ENCODE data around the gene MAPK14. TPM values are rescaled to one million over a fixed set of nuclear protein-coding genes. Genes with fewer than 3 reads are reported as not detected.

Gene MAPK14
- total RNA-seq, 1 donor from 2014 or later, result 59.4 TPM

Other genes starting within 250 kb of the MAPK14 start
- not detected in 2 replicates for gene CLPSL1, start 246.8 kb upstream of the MAPK14 start, total RNA-seq
- not detected in 2 replicates for gene CLPS, start 230.5 kb upstream of the MAPK14 start, total RNA-seq
- not detected in 2 replicates for gene LHFPL5, start 222.5 kb upstream of the MAPK14 start, total RNA-seq
- 76.4 and 88.2 TPM in 2 replicates for gene SRPK1, start 106.7 kb upstream of the MAPK14 start, total RNA-seq
- under 0.01 TPM in 1 of 2 replicates, not detected in the other for gene SLC26A8, start 3.2 kb upstream of the MAPK14 start, total RNA-seq
- gene MAPK13, start 102.7 kb downstream of the MAPK14 start, total RNA-seq, result 1.3 and 2.5 TPM in 2 replicates
- 8.0 and 14.8 TPM in 2 replicates for gene BRPF3, start 168.9 kb downstream of the MAPK14 start, total RNA-seq
- gene PNPLA1, start 242.3 kb downstream of the MAPK14 start, total RNA-seq, result not detected in 2 replicates

Measured in pulmonary artery endothelial cell (primary cell).